GM20431 (cell line): ENCODE results near the gene SCYL1.

ENCODE experiments used
- in situ Hi-C: fragments of 300-500 bp; cut with MseI, MboI; formaldehyde crosslinking; loops from one replicate; pipeline ENCODE4 v1.15.0; 2020; ENCODE audit warnings: low sequenced_read_pairs; ENCODE audit not compliant: unreplicated experiment

Gene SCYL1

DNA sequence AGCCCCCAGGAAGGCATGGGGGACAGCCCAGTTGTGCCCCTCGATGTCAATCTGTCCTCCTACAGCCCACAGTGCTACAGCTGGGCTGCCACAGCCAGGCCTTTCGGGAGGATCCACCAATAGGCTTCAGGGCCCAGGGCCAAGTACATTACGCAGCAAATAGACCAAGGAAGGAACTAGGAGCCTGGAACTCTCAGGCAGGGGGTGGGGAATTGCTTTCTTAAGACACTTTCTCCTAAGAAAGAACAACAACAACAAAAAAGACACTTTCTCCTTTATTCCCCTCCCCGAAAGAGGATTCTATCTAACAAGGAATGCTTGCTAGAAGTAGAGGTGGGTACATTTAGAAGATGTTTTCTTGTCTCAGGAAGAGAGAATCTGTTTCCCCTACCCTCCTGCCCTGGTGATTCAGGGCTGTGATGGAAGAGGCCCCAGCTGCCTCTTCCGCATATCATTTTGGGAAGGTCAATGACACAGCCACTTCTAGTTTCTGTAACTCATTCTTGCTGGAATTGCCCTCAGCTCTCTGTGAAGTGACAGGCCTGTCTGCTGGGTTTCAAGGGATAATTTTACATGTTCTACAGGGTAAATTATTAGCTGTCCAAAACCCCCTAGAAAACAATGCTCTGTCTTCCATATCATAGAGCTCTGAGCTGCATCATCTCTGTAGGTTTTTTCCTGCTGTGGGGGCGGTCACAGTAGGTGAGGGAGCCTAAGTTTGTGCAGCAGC, 32.1 kb upstream of the SCYL1 start:
- in situ Hi-C loops, result no loop called here

- in situ Hi-C loops, result no loop called here
These were observed 31.3 kb upstream of the SCYL1 start for GRCh38 chr11:65493367-65494176.

GRCh38 chr11:65496304-65497140, 28.4 kb upstream of the SCYL1 start:
- in situ Hi-C loops, result no loop called here

DNA sequence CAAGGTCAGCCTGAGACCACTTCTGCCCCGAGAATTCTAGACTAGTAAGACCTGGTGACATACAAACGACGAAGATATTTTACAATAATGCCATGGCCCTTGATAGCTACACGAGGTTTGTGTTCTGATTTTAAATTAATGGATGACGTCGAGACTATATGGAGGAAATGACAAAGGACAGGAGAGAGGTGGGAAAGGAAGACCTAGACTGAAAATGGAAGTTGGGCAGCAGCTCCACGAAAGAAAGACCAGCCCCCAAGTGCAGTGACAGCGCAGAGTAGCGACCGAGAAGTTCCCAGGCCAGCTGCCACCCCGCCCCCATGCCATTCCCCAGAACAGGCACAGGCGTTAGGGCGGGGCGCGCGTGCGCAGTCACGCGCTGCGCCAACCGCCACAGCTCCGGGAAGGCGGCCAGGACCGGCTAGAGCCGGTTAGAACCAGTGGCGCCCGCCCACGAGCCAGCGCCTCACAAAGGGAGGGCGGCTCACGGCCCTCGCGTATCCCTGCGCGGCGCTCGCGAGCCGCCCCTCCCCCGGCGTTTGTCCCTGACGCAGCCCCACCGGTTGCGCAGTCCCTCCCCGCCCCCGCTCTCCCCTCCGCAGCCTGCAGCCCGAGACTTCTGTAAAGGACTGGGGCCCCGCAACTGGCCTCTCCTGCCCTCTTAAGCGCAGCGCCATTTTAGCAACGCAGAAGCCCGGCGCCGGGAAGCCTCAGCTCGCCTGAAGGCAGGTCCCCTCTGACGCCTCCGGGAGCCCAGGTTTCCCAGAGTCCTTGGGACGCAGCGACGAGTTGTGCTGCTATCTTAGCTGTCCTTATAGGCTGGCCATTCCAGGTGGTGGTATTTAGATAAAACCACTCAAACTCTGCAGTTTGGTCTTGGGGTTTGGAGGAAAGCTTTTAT, 27.5 kb upstream of the SCYL1 start:
- in situ Hi-C loops, result no loop called here

DNA sequence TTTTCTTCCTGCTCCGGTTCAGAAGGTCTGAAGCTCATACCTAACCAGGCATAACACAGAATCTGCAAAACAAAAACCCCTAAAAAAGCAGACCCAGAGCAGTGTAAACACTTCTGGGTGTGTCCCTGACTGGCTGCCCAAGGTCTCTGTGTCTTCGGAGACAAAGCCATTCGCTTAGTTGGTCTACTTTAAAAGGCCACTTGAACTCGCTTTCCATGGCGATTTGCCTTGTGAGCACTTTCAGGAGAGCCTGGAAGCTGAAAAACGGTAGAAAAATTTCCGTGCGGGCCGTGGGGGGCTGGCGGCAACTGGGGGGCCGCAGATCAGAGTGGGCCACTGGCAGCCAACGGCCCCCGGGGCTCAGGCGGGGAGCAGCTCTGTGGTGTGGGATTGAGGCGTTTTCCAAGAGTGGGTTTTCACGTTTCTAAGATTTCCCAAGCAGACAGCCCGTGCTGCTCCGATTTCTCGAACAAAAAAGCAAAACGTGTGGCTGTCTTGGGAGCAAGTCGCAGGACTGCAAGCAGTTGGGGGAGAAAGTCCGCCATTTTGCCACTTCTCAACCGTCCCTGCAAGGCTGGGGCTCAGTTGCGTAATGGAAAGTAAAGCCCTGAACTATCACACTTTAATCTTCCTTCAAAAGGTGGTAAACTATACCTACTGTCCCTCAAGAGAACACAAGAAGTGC, 26.7 kb upstream of the SCYL1 start:
- in situ Hi-C loops, result no loop called here

GRCh38 chr11:65498727-65498976, 26.2 kb upstream of the SCYL1 start:
- in situ Hi-C loops, result no loop called here

DNA sequence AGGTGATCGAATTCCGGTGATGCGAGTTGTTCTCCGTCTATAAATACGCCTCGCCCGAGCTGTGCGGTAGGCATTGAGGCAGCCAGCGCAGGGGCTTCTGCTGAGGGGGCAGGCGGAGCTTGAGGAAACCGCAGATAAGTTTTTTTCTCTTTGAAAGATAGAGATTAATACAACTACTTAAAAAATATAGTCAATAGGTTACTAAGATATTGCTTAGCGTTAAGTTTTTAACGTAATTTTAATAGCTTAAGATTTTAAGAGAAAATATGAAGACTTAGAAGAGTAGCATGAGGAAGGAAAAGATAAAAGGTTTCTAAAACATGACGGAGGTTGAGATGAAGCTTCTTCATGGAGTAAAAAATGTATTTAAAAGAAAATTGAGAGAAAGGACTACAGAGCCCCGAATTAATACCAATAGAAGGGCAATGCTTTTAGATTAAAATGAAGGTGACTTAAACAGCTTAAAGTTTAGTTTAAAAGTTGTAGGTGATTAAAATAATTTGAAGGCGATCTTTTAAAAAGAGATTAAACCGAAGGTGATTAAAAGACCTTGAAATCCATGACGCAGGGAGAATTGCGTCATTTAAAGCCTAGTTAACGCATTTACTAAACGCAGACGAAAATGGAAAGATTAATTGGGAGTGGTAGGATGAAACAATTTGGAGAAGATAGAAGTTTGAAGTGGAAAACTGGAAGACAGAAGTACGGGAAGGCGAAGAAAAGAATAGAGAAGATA, 25.7 kb upstream of the SCYL1 start, which contains the start of gene MALAT1:
Gene MALAT1 (plus strand): TSS at position 69 of the 736 bp plus-strand sequence.
- in situ Hi-C loops, result no loop called here

DNA sequence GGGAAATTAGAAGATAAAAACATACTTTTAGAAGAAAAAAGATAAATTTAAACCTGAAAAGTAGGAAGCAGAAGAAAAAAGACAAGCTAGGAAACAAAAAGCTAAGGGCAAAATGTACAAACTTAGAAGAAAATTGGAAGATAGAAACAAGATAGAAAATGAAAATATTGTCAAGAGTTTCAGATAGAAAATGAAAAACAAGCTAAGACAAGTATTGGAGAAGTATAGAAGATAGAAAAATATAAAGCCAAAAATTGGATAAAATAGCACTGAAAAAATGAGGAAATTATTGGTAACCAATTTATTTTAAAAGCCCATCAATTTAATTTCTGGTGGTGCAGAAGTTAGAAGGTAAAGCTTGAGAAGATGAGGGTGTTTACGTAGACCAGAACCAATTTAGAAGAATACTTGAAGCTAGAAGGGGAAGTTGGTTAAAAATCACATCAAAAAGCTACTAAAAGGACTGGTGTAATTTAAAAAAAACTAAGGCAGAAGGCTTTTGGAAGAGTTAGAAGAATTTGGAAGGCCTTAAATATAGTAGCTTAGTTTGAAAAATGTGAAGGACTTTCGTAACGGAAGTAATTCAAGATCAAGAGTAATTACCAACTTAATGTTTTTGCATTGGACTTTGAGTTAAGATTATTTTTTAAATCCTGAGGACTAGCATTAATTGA, 25.0 kb upstream of the SCYL1 start:
- in situ Hi-C loops, result no loop called here

- in situ Hi-C loops, result no loop called here
These were observed 24.3 kb upstream of the SCYL1 start for GRCh38 chr11:65500387-65501185.

DNA sequence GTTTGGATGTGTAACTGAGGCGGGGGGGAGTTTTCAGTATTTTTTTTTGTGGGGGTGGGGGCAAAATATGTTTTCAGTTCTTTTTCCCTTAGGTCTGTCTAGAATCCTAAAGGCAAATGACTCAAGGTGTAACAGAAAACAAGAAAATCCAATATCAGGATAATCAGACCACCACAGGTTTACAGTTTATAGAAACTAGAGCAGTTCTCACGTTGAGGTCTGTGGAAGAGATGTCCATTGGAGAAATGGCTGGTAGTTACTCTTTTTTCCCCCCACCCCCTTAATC, 23.8 kb upstream of the SCYL1 start:
- in situ Hi-C loops, result no loop called here

- in situ Hi-C loops, result no loop called here
These were observed 23.2 kb upstream of the SCYL1 start for GRCh38 chr11:65501472-65502273.

DNA sequence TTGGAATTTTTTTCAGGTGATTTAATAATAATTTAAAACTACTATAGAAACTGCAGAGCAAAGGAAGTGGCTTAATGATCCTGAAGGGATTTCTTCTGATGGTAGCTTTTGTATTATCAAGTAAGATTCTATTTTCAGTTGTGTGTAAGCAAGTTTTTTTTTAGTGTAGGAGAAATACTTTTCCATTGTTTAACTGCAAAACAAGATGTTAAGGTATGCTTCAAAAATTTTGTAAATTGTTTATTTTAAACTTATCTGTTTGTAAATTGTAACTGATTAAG, 22.7 kb upstream of the SCYL1 start:
- in situ Hi-C loops, result no loop called here

DNA sequence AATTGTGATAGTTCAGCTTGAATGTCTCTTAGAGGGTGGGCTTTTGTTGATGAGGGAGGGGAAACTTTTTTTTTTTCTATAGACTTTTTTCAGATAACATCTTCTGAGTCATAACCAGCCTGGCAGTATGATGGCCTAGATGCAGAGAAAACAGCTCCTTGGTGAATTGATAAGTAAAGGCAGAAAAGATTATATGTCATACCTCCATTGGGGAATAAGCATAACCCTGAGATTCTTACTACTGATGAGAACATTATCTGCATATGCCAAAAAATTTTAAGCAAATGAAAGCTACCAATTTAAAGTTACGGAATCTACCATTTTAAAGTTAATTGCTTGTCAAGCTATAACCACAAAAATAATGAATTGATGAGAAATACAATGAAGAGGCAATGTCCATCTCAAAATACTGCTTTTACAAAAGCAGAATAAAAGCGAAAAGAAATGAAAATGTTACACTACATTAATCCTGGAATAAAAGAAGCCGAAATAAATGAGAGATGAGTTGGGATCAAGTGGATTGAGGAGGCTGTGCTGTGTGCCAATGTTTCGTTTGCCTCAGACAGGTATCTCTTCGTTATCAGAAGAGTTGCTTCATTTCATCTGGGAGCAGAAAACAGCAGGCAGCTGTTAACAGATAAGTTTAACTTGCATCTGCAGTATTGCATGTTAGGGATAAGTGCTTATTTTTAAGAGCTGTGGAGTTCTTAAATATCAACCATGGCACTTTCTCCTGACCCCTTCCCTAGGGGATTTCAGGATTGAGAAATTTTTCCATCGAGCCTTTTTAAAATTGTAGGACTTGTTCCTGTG, 22.1 kb upstream of the SCYL1 start:
- in situ Hi-C loops, result no loop called here

DNA sequence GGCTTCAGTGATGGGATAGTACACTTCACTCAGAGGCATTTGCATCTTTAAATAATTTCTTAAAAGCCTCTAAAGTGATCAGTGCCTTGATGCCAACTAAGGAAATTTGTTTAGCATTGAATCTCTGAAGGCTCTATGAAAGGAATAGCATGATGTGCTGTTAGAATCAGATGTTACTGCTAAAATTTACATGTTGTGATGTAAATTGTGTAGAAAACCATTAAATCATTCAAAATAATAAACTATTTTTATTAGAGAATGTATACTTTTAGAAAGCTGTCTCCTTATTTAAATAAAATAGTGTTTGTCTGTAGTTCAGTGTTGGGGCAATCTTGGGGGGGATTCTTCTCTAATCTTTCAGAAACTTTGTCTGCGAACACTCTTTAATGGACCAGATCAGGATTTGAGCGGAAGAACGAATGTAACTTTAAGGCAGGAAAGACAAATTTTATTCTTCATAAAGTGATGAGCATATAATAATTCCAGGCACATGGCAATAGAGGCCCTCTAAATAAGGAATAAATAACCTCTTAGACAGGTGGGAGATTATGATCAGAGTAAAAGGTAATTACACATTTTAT, 21.4 kb upstream of the SCYL1 start:
- in situ Hi-C loops, result no loop called here

DNA sequence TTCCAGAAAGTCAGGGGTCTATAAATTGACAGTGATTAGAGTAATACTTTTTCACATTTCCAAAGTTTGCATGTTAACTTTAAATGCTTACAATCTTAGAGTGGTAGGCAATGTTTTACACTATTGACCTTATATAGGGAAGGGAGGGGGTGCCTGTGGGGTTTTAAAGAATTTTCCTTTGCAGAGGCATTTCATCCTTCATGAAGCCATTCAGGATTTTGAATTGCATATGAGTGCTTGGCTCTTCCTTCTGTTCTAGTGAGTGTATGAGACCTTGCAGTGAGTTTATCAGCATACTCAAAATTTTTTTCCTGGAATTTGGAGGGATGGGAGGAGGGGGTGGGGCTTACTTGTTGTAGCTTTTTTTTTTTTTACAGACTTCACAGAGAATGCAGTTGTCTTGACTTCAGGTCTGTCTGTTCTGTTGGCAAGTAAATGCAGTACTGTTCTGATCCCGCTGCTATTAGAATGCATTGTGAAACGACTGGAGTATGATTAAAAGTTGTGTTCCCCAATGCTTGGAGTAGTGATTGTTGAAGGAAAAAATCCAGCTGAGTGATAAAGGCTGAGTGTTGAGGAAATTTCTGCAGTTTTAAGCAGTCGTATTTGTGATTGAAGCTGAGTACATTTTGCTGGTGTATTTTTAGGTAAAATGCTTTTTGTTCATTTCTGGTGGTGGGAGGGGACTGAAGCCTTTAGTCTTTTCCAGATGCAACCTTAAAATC, 20.8 kb upstream of the SCYL1 start:
- in situ Hi-C loops, result no loop called here
